ENCODE results near the gene PLD5. TPM values are rescaled to one million over a fixed set of nuclear protein-coding genes. Genes with fewer than 3 reads are reported as not detected.

The PLD5 gene
- total and polyA plus RNA-seq, 2 donors (not counting 3 experiments of a cell fraction or from before 2014, with no cell fraction given) = not detected

GRCh38 chr1:242206994-242207393 is 317.5 kb downstream of the PLD5 start:
- no peak overlapping the region for H3K4me3 ChIP-seq (replicated peaks in 1 of 3; ENCODE audit: insufficient read depth in 1 of 3, low read depth in 1 of 3, low read length in 3 of 3)
- FAIRE-seq (no peak), DNase-seq (ENCODE audit: low read depth, low spot score) (no peak)
- H3K9ac ChIP-seq (replicated peaks; ENCODE audit: extremely low read depth, insufficient read depth, low read length) = no peak overlapping the region
- H3K27ac ChIP-seq (ENCODE audit: insufficient read depth, low read depth, low read length) = no peak overlapping the region
- H4K20me1 ChIP-seq (replicated peaks; ENCODE audit: control insufficient read depth, extremely low read depth, insufficient read depth, low read length) = no peaks in the 10 kb centered on the region
- POLR2A ChIA-PET = no interaction called here
- H3K79me2 ChIP-seq (ENCODE audit: control insufficient read depth, insufficient read depth, low read length) = no peaks in the 10 kb centered on the region
- no peak overlapping the region for H3K4me2 ChIP-seq (ENCODE audit: insufficient read depth, low read length)
- H3K9me1 ChIP-seq (replicated peaks; ENCODE audit: control insufficient read depth, extremely low read depth, insufficient read depth, low read length) = no peaks in the 10 kb centered on the region
- H2AFZ ChIP-seq (ENCODE audit: low read depth, low read length) = no peak overlapping the region
- intact Hi-C loops (cut with micrococcal nuclease) (no loop called here), dilution Hi-C loops (cut with MboI; ENCODE audit: extremely low pct_ligation_motif_present, low sequenced_read_pairs) (no loop called here)
- no peaks in the 10 kb centered on the region for H3K36me3 ChIP-seq (ENCODE audit: control insufficient read depth in 2 of 2, extremely low read depth in 1 of 2, insufficient read depth in 2 of 2, low read length in 2 of 2)
- CTCF ChIA-PET = no interaction called here
- H3K9me3 ChIP-seq (replicated peaks; ENCODE audit: control insufficient read depth, insufficient read depth, low read length) = peaks cover 2% of the 10 kb centered on the region
- BruUV-seq (replicated peaks) = no TSS peak
- H3K4me1 ChIP-seq (ENCODE audit: control insufficient read depth, extremely low read depth, insufficient read depth, low read length) = no peaks in the 10 kb centered on the region
- TF ChIP-seq MAX (IDR thresholded peaks at IDR 0.05; ENCODE audit: insufficient read depth, insufficient read length) (no peak), FOS (IDR thresholded peaks at IDR 0.05; ENCODE audit: borderline replicate concordance, insufficient read depth, low read length) (no peak), POLR2AphosphoS5 (IDR thresholded peaks at IDR 0.05; ENCODE audit: insufficient read depth, low read depth, low read length) (no peak), MYC (IDR thresholded peaks at IDR 0.05; ENCODE audit: low read depth, low read length) (no peak), GATA2 (IDR thresholded peaks at IDR 0.05; ENCODE audit: insufficient read depth, insufficient read length, low read depth, low read length) (no peak), POLR2A (IDR thresholded peaks at IDR 0.05; ENCODE audit: low read depth, low read length) (no peak), JUN (IDR thresholded peaks at IDR 0.05; ENCODE audit: borderline replicate concordance, insufficient read depth, insufficient read length, low read depth) (no peak), EZH2 (IDR thresholded peaks at IDR 0.05; ENCODE audit: borderline replicate concordance, low read depth, low read length, severe bottlenecking) (no peak)
- TF ChIP-seq, protein P1, sequence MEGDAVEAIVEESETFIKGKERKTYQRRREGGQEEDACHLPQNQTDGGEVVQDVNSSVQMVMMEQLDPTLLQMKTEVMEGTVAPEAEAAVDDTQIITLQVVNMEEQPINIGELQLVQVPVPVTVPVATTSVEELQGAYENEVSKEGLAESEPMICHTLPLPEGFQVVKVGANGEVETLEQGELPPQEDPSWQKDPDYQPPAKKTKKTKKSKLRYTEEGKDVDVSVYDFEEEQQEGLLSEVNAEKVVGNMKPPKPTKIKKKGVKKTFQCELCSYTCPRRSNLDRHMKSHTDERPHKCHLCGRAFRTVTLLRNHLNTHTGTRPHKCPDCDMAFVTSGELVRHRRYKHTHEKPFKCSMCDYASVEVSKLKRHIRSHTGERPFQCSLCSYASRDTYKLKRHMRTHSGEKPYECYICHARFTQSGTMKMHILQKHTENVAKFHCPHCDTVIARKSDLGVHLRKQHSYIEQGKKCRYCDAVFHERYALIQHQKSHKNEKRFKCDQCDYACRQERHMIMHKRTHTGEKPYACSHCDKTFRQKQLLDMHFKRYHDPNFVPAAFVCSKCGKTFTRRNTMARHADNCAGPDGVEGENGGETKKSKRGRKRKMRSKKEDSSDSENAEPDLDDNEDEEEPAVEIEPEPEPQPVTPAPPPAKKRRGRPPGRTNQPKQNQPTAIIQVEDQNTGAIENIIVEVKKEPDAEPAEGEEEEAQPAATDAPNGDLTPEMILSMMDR (IDR thresholded peaks at IDR 0.05; ENCODE audit: extremely low read depth in 1 of 2, insufficient read depth in 1 of 2, low read depth in 1 of 2, low read length in 2 of 2) = no peak
- H3K27me3 ChIP-seq (ENCODE audit: control insufficient read depth in 2 of 2, insufficient read depth in 2 of 2, low read length in 2 of 2) = no peaks in the 10 kb centered on the region

Measured in endothelial cell of umbilical vein (primary cell).